Fibroblast of lung (primary cell): Measurements from ENCODE around the gene FBXO47. TPM values are rescaled to one million over a fixed set of nuclear protein-coding genes. Genes with fewer than 3 reads are reported as not detected.
A peak's percentile ranks its signal among the peaks of the same experiment; 100 is the strongest.

Experiments used
- DNase-seq, 2 donors: peaks; one replicate each; pipeline versions ENCODE4 v3.0.0 to v3.0.0-alpha.2; 2010; ENCODE audit warnings: low read depth in 2 of 2
- H2AFZ ChIP-seq: 2 replicates; pipeline ENCODE4 v1.5.1; 2012; ENCODE audit warnings: low read length, control low read depth, inconsistent platforms
- H3K27ac ChIP-seq: 2 replicates; pipeline ENCODE4 v1.5.1; 2011; ENCODE audit warnings: low read length, control low read depth; ENCODE audit not compliant: insufficient read depth
- H3K27me3 ChIP-seq: 2 replicates; pipeline ENCODE4 v1.5.1; 2011; ENCODE audit warnings: mild to moderate bottlenecking, low read length; ENCODE audit not compliant: control insufficient read depth, insufficient read depth
- H3K36me3 ChIP-seq: 2 replicates; pipeline ENCODE4 v1.5.1; 2011; ENCODE audit warnings: low read length; ENCODE audit not compliant: control insufficient read depth, insufficient read depth
- H3K4me1 ChIP-seq: 2 replicates; pipeline ENCODE4 v1.5.1; 2011; ENCODE audit warnings: low read length; ENCODE audit not compliant: control insufficient read depth, insufficient read depth; ENCODE audit errors: extremely low read depth
- H3K4me2 ChIP-seq: 2 replicates; pipeline ENCODE4 v1.5.1; 2011; ENCODE audit warnings: low read length, control low read depth; ENCODE audit not compliant: insufficient read depth; ENCODE audit errors: extremely low read depth
- H3K4me3 ChIP-seq, 4 experiments: fragments of 200-600 bp in 1 of 4; sonication (generic) in 1 of 4; replicated peaks in 1 of 4; 2 replicates each; pipeline ENCODE4 v1.5.1; 2011 to 2016; ENCODE audit warnings: low read length in 4 of 4, low read depth in 3 of 4, mild to moderate bottlenecking in 3 of 4, control low read depth in 2 of 4, inconsistent platforms in 1 of 4, mixed read lengths in 1 of 4; ENCODE audit not compliant: insufficient read depth in 1 of 4; ENCODE audit errors: control extremely low read depth in 1 of 4
- H3K79me2 ChIP-seq: 2 replicates; pipeline ENCODE4 v1.5.1; 2012; ENCODE audit warnings: mild to moderate bottlenecking, low read length, inconsistent platforms; ENCODE audit not compliant: control insufficient read depth, insufficient read depth
- H3K9ac ChIP-seq: 2 replicates; pipeline ENCODE4 v1.5.1; 2011; ENCODE audit warnings: mild to moderate bottlenecking, low read length, control low read depth; ENCODE audit not compliant: insufficient read depth
- H3K9me3 ChIP-seq: 2 replicates; pipeline ENCODE4 v1.5.1; 2012; ENCODE audit warnings: low read depth, low read length; ENCODE audit not compliant: control insufficient read depth, insufficient read depth
- H4K20me1 ChIP-seq: 2 replicates; pipeline ENCODE4 v1.5.1; 2011; ENCODE audit warnings: low read length; ENCODE audit not compliant: control insufficient read depth, insufficient read depth; ENCODE audit errors: extremely low read depth
- CTCF ChIP-seq, 2 donors: IDR thresholded peaks in 1 of 2; conservative IDR thresholded peaks in 1 of 2; 1 replicate in 1 of 2; 2 replicates in 1 of 2; pipeline ENCODE4 v1.5.1; 2011 to 2012; ENCODE audit warnings: low read length in 2 of 2, control low read depth in 1 of 2, inconsistent platforms in 1 of 2, low read depth in 1 of 2, mild to moderate bottlenecking in 1 of 2
- EZH2 ChIP-seq: IDR thresholded peaks from 2 replicates; pipeline ENCODE4 v1.5.1; 2012; ENCODE audit warnings: low read length, control low read depth, mild to moderate bottlenecking; ENCODE audit errors: missing control alignments
- polyA plus RNA-seq, 2 donors: library from polyadenylated mRNA; depleted of rRNA in 1 of 2; stranded (reverse) in 1 of 2; unstranded in 1 of 2; fragments of >200 nt; gene quantifications; 2 replicates each; pipeline ENCODE4 v1.2.1, GENCODE V29; 2011 to 2012; ENCODE audit warnings: missing spikeins in 1 of 2
- total RNA-seq: library from RNA; depleted of rRNA; stranded (reverse); fragments of >200 nt; gene quantifications from 2 replicates; pipeline ENCODE4 v1.2.1, GENCODE V29; 2014

Gene FBXO47
- total and polyA plus RNA-seq, 2 donors (not counting 1 experiment from before 2014, with no cell fraction given), result 0.05 to 0.17 TPM

GRCh38 chr17:38984666-38985065 lies 17.5 kb upstream of the FBXO47 start:
- no peak for DNase-seq
- TF ChIP-seq EZH2 (no peak), CTCF (conservative IDR thresholded peaks at IDR 0.05 in 1 of 2, IDR thresholded peaks at IDR 0.05 in 1 of 2; ENCODE audit: low read depth in 1 of 2, low read length in 2 of 2) (no peak)
- no peak overlapping the region for H3K27ac ChIP-seq

GRCh38 chr17:38982858-38983746 lies 15.9 kb upstream of the FBXO47 start:
- H3K9ac ChIP-seq, result no peak overlapping the region
- H3K79me2 ChIP-seq, result no peaks in the 10 kb centered on the region
- H3K27ac ChIP-seq, result no peak overlapping the region
- peaks cover 11% of the 10 kb centered on the region for H3K4me1 ChIP-seq
- no peaks in the 10 kb centered on the region for H3K9me3 ChIP-seq
- no peaks in the 10 kb centered on the region for H4K20me1 ChIP-seq
- H3K36me3 ChIP-seq, result no peaks in the 10 kb centered on the region
- no peak overlapping the region for H3K4me2 ChIP-seq
- peak; percentile 58 to 81 for DNase-seq
- H3K27me3 ChIP-seq, result no peaks in the 10 kb centered on the region
- H3K4me3 ChIP-seq, result no peak overlapping the region
- no peak overlapping the region for H2AFZ ChIP-seq
- TF ChIP-seq EZH2, result no peak
- TF ChIP-seq CTCF (conservative IDR thresholded peaks at IDR 0.05 in 1 of 2, IDR thresholded peaks at IDR 0.05 in 1 of 2; ENCODE audit: low read depth in 1 of 2, low read length in 2 of 2), result peak; percentile 75 to 81

More at GRCh38 chr17:38984666-38985065, 17.5 kb upstream of the FBXO47 start:
- Histone ChIP-seq H3K4me1 (peaks cover 11% of the 10 kb centered on the region), H3K4me3 (no peak overlapping the region), H3K9me3 (no peaks in the 10 kb centered on the region), H4K20me1 (no peaks in the 10 kb centered on the region), H3K36me3 (no peaks in the 10 kb centered on the region), H3K27me3 (no peaks in the 10 kb centered on the region), H3K4me2 (no peak overlapping the region), H2AFZ (no peak overlapping the region), H3K79me2 (no peaks in the 10 kb centered on the region), H3K9ac (no peak overlapping the region)

- no peaks in the 10 kb centered on the region for H3K9me3 ChIP-seq
- H3K4me3 ChIP-seq, result no peak overlapping the region
- TF ChIP-seq EZH2 (no peak), CTCF (conservative IDR thresholded peaks at IDR 0.05 in 1 of 2, IDR thresholded peaks at IDR 0.05 in 1 of 2; ENCODE audit: low read depth in 1 of 2, low read length in 2 of 2) (no peak)
- no peaks in the 10 kb centered on the region for H3K79me2 ChIP-seq
- no peaks in the 10 kb centered on the region for H3K36me3 ChIP-seq
- no peak overlapping the region for H2AFZ ChIP-seq
- H3K4me2 ChIP-seq, result peak overlapping the region; percentile 68
- no peaks in the 10 kb centered on the region for H3K27me3 ChIP-seq
- no peak for DNase-seq
- no peaks in the 10 kb centered on the region for H4K20me1 ChIP-seq
- H3K27ac ChIP-seq, result no peak overlapping the region
- no peak overlapping the region for H3K9ac ChIP-seq
- H3K4me1 ChIP-seq, result peaks cover 11% of the 10 kb centered on the region
Observed at GRCh38 chr17:38981636-38982035, 14.4 kb upstream of the FBXO47 start.
